Measurements from ENCODE around the gene TNFRSF19. TPM values are rescaled to one million over a fixed set of nuclear protein-coding genes. Genes with fewer than 3 reads are reported as not detected.
A peak's percentile ranks its signal among the peaks of the same experiment; 100 is the strongest.

The TNFRSF19 gene
- total RNA-seq, 2 donors from 2014 or later = 21.2 to 74.1 TPM

DNA sequence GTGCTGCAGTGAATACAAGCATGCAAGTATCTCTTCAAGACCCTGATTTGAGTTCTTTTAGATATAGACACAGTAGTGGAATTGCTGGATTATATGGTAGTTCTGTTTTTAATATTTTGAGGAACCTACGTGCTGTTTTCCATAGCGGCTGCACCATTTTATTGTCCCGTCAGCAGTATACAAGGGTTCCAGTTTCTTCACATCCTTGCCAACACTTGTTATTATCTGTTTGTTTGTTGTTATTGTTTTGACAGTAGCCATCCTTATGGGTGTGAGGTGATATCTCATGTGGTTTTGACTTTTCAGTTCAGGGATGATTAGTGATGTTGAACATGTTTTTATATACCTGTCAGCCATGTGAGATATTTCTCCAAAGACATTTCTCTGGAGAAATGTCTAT lies 53.2 kb downstream of the TNFRSF19 start:
- no peaks in the 10 kb centered on the region for H3K36me3 ChIP-seq
- WGBS = 89% methylated on average over 3 of the region's 3 CpGs
- no peak for DNase-seq (ENCODE audit: low spot score)
- TF ChIP-seq, protein P1, sequence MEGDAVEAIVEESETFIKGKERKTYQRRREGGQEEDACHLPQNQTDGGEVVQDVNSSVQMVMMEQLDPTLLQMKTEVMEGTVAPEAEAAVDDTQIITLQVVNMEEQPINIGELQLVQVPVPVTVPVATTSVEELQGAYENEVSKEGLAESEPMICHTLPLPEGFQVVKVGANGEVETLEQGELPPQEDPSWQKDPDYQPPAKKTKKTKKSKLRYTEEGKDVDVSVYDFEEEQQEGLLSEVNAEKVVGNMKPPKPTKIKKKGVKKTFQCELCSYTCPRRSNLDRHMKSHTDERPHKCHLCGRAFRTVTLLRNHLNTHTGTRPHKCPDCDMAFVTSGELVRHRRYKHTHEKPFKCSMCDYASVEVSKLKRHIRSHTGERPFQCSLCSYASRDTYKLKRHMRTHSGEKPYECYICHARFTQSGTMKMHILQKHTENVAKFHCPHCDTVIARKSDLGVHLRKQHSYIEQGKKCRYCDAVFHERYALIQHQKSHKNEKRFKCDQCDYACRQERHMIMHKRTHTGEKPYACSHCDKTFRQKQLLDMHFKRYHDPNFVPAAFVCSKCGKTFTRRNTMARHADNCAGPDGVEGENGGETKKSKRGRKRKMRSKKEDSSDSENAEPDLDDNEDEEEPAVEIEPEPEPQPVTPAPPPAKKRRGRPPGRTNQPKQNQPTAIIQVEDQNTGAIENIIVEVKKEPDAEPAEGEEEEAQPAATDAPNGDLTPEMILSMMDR (IDR thresholded peaks at IDR 0.05) = no peak
- H3K27ac ChIP-seq = no peak overlapping the region
- H3K4me3 ChIP-seq = no peak overlapping the region
- peaks cover 3% of the 10 kb centered on the region for H3K4me1 ChIP-seq (replicated peaks)
- no peaks in the 10 kb centered on the region for H3K9me3 ChIP-seq
- intact Hi-C loops (cut with DNase I) = no loop called here
- no peaks in the 10 kb centered on the region for H3K27me3 ChIP-seq (replicated peaks; ENCODE audit: insufficient read depth)

GRCh38 chr13:23626700-23627099 lies 56.5 kb downstream of the TNFRSF19 start:
- peak; percentile 50 for DNase-seq (ENCODE audit: low spot score)
- Histone ChIP-seq H3K9me3 (no peaks in the 10 kb centered on the region), H3K36me3 (no peaks in the 10 kb centered on the region), H3K27ac (peak overlapping the region; percentile 68 to 72), H3K27me3 (replicated peaks; ENCODE audit: insufficient read depth) (no peaks in the 10 kb centered on the region), H3K4me3 (no peak overlapping the region), H3K4me1 (replicated peaks) (peaks cover 20% of the 10 kb centered on the region)
- intact Hi-C loops (cut with DNase I) = loop anchor here (5.0 kb wide), 1 partner anchor 46 kb away; no protein-coding TSS in a partner anchor
- 15% methylated on average over 8 of the region's 8 CpGs for WGBS
- TF ChIP-seq, protein P1 (IDR thresholded peaks at IDR 0.05) = no peak
- no peak for TF ChIP-seq POLR2A (IDR thresholded peaks at IDR 0.05)
- peak; percentile 51 for TF ChIP-seq POLR2AphosphoS5 (IDR thresholded peaks at IDR 0.05)

DNA sequence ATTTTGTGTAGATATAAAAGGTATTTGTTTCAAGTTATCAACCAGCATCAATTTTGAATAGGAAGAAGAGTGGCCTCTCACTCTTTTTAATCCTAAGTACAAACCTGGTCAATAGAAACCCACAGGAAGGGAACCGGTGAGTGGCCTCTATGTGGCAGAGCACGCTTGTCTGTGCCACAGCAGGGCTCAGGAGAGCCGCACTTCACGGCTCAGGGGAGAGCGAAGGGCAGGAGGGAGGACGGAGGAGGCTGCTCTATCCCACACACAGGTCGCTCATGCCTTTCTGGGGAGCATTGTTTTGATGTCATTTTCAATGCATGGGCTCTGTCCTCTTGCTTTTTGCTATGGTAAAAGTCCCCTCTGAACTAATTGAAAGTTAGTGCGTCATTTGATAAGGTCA lies 57.2 kb downstream of the TNFRSF19 start:
- no peak overlapping the region for H3K4me3 ChIP-seq
- peak overlapping the region; percentile 68 to 72 for H3K27ac ChIP-seq
- peaks cover 20% of the 10 kb centered on the region for H3K4me1 ChIP-seq (replicated peaks)
- no peaks in the 10 kb centered on the region for H3K36me3 ChIP-seq
- 80% methylated on average over 8 of the region's 8 CpGs for WGBS
- no peak for DNase-seq (ENCODE audit: low spot score)
- intact Hi-C loops (cut with DNase I) = loop anchor here (5.0 kb wide), 1 partner anchor 45 kb away; no protein-coding TSS in a partner anchor
- H3K27me3 ChIP-seq (replicated peaks; ENCODE audit: insufficient read depth) = no peaks in the 10 kb centered on the region
- TF ChIP-seq POLR2A (IDR thresholded peaks at IDR 0.05) (no peak), POLR2AphosphoS5 (IDR thresholded peaks at IDR 0.05) (no peak)
- TF ChIP-seq, protein P1 (IDR thresholded peaks at IDR 0.05) = no peak
- no peaks in the 10 kb centered on the region for H3K9me3 ChIP-seq

DNA sequence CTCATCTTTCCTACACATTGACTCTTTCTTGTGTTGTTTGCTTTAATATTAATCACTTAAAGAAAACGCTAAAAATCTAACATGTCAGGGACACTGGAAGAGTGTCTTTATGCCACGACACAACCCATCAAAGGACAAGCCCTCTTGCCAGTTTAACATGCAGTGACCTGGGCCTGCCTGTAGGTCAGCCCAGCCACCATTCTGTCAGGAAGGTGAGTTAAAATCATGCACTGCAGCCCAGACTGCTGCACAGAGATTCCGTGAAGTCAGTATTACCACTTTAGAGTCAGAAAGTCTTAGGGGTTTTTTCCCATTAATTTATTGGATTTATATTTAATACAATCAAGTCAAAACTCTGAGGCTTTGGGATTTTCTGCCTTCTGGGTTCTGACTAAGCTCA lies 58.0 kb downstream of the TNFRSF19 start:
- H3K27me3 ChIP-seq (replicated peaks; ENCODE audit: insufficient read depth) = no peaks in the 10 kb centered on the region
- DNase-seq (ENCODE audit: low spot score) = no peak
- intact Hi-C loops (cut with DNase I) = loop anchor here (5.0 kb wide), 1 partner anchor 44 kb away; no protein-coding TSS in a partner anchor
- peak overlapping the region in 1 of 2 donors; percentile 68 for H3K27ac ChIP-seq
- H3K36me3 ChIP-seq = no peaks in the 10 kb centered on the region
- 65% methylated on average over 3 of the region's 3 CpGs for WGBS
- TF ChIP-seq POLR2AphosphoS5 (IDR thresholded peaks at IDR 0.05) = no peak
- no peak for TF ChIP-seq POLR2A (IDR thresholded peaks at IDR 0.05)
- TF ChIP-seq, protein P1 (IDR thresholded peaks at IDR 0.05) = no peak
- H3K9me3 ChIP-seq = no peaks in the 10 kb centered on the region
- H3K4me3 ChIP-seq = no peak overlapping the region
- peaks cover 20% of the 10 kb centered on the region for H3K4me1 ChIP-seq (replicated peaks)

GRCh38 chr13:23628765-23629565 lies 58.8 kb downstream of the TNFRSF19 start:
- 35% methylated on average over 4 of the region's 5 CpGs for WGBS
- no peak for DNase-seq (ENCODE audit: low spot score)
- Histone ChIP-seq H3K9me3 (no peaks in the 10 kb centered on the region), H3K27ac (peak overlapping the region; percentile 51 to 60), H3K27me3 (replicated peaks; ENCODE audit: insufficient read depth) (no peaks in the 10 kb centered on the region), H3K36me3 (no peaks in the 10 kb centered on the region), H3K4me1 (replicated peaks) (peaks cover 20% of the 10 kb centered on the region), H3K4me3 (no peak overlapping the region)
- TF ChIP-seq, protein P1 (IDR thresholded peaks at IDR 0.05) = no peak
- no peak for TF ChIP-seq POLR2A (IDR thresholded peaks at IDR 0.05)
- intact Hi-C loops (cut with DNase I) = loop anchor here (5.0 kb wide), 1 partner anchor 43 kb away; no protein-coding TSS in a partner anchor

Measured in prostate gland (tissue), 2 donors.